Prostate gland (tissue), 2 donors: ENCODE data around the gene BUB3.

ENCODE experiments used
- POLR2A ChIP-seq: fragments of 450-650 bp; IDR thresholded peaks from one replicate; pipeline ENCODE4 v1.6.1; 2016; ENCODE audit warnings: antibody characterized with exemption, mild to moderate bottlenecking
- TF ChIP-seq, protein P1 (sequence below), 4 experiments: fragments of 200-600 bp in 2 of 4; fragments of 450-650 bp in 2 of 4; sonication (generic) in 2 of 4; IDR thresholded peaks; 1 replicate in 3 of 4; 2 replicates in 1 of 4; pipeline ENCODE4 v1.5.1; 2016 to 2019; ENCODE audit warnings: antibody characterized with exemption in 4 of 4, mild to moderate bottlenecking in 2 of 4, moderate library complexity in 2 of 4

DNA sequence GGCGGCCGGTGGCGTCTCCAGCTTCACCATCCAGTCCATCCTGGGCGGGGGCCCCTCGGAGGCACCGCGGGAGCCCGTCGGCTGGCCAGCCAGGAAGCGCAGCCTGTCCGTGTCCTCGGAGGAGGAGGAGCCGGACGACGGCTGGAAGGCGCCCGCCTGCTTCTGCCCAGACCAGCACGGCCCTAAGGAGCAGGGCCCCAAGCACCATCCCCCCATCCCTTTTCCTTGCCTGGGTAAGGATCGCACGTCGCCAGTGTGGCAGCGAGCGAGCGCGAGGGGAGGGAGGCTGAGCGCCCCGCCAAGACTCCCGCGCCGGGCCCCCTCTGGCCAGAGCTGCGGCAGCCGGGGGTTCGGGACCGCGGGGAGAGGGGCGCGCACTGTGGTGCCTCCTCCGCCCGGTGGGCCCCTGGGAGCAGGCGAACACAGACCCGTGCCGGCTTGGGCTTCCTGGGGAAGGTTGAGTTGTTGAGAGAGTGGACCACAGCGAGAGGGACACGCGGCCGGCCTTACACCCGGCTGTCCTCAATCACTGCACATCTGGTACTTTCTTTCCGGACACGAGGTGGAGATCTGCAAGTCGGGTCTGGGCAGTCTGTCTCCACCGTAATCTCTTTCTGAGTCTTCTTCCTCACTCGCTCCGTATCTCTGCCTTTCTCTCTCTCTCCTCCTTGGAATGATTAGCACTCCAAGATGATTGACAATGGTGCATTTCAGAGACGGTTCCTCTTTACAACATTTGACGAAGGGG is 5.6 kb upstream of the BUB3 start:
- no peak for TF ChIP-seq POLR2A
- TF ChIP-seq, protein P1, sequence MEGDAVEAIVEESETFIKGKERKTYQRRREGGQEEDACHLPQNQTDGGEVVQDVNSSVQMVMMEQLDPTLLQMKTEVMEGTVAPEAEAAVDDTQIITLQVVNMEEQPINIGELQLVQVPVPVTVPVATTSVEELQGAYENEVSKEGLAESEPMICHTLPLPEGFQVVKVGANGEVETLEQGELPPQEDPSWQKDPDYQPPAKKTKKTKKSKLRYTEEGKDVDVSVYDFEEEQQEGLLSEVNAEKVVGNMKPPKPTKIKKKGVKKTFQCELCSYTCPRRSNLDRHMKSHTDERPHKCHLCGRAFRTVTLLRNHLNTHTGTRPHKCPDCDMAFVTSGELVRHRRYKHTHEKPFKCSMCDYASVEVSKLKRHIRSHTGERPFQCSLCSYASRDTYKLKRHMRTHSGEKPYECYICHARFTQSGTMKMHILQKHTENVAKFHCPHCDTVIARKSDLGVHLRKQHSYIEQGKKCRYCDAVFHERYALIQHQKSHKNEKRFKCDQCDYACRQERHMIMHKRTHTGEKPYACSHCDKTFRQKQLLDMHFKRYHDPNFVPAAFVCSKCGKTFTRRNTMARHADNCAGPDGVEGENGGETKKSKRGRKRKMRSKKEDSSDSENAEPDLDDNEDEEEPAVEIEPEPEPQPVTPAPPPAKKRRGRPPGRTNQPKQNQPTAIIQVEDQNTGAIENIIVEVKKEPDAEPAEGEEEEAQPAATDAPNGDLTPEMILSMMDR (IDR thresholded peaks at IDR 0.05), result no peak
